Activated T-cell treated with anti-CD3 and anti-CD28 coated beads, Interleukin-2, amount 50 U/mL, for 4 hours (primary cell): ENCODE data around the gene MAPKAPK5. TPM values are rescaled to one million over a fixed set of nuclear protein-coding genes. Genes with fewer than 3 reads are reported as not detected.
"Not testable (repeated sequence)": the region's sequence is repeated elsewhere in the genome, so short reads cannot be mapped to it uniquely, and the experiment has no call there.

Experiments used
- ATAC-seq, 2 donors: fragments of 200-7000 bp; cut with Tn5 transposase; one replicate each; pipeline ENCODE4 v1.10.0; 2021
- DNase-seq: peaks from one replicate; pipeline ENCODE4 v3.0.0-alpha.2; 2020
- H3K27me3 Mint-ChIP-seq: one replicate; pipeline ENCODE4 v1.8.0; 2021; ENCODE audit warnings: low read depth, mixed read lengths
- H3K36me3 Mint-ChIP-seq: one replicate; pipeline ENCODE4 v1.8.0; 2022; ENCODE audit warnings: mixed read lengths; ENCODE audit not compliant: insufficient read depth
- H3K4me1 Mint-ChIP-seq: one replicate; pipeline ENCODE4 v1.8.0; 2021; ENCODE audit warnings: low read depth, mixed read lengths
- H3K4me3 Mint-ChIP-seq: one replicate; pipeline ENCODE4 v1.8.0; 2021; ENCODE audit warnings: mild to moderate bottlenecking, moderate library complexity, mixed read lengths
- H3K9me3 Mint-ChIP-seq: one replicate; pipeline ENCODE4 v1.8.0; 2021; ENCODE audit warnings: mixed read lengths
- total RNA-seq, 3 donors: library from RNA; stranded (reverse); gene quantifications; one replicate each; pipeline ENCODE4 v1.2.1, GENCODE V29; 2021

MAPKAPK5 gene
- total RNA-seq, 3 donors from 2014 or later: 98.7 to 109 (median 98.9) TPM

DNA sequence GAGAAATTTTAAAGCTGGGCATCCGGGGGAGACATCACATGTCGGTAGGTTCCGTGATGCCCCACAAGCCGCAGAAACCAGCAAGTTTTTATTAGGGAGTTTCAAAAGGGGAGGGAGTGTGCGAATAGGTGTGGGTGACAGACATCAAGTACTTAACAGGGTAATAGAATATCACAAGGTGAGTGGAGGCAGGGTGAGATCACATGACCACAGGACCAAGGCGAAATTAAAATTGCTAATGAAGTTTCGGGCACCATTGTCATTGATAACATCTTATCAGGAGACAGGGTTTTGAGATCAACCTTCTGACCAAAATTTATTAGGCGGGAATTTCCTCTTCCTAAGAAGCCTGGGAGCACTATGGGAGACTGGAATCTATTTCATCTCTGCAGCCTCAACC, 21.2 kb upstream of the MAPKAPK5 start:
- DNase-seq, H3K9me3 Mint-ChIP-seq, ATAC-seq, H3K4me1 Mint-ChIP-seq, H3K4me3 Mint-ChIP-seq, H3K36me3 Mint-ChIP-seq: not testable (repeated sequence)
- H3K27me3 Mint-ChIP-seq: peaks cover 16% of the 10 kb centered on the region

DNA sequence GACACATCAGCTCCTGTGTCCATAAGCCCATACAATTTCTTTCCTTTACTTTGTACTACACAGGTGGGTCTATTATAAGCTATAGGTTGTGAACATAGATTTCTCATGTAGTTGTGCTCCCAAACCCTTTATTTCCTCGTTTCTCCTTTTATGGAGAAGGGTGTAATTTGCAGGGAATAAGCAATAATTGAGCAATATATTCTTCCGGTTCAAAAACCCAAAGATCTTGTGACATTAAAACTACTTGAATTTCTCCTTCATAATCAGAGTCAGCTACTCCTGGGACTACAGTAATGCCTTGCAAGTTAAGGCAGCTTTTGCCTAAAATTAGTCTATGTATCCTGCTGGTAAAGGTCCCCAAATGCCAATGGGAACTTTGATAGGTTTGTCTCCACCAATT, 19.1 kb upstream of the MAPKAPK5 start:
- no peaks in the 10 kb centered on the region for H3K4me1 Mint-ChIP-seq
- ATAC-seq: no peak
- H3K27me3 Mint-ChIP-seq: peaks cover 16% of the 10 kb centered on the region
- no peaks in the 10 kb centered on the region for H3K9me3 Mint-ChIP-seq
- H3K4me3 Mint-ChIP-seq: no peak overlapping the region
- DNase-seq: no peak
- no peaks in the 10 kb centered on the region for H3K36me3 Mint-ChIP-seq

DNA sequence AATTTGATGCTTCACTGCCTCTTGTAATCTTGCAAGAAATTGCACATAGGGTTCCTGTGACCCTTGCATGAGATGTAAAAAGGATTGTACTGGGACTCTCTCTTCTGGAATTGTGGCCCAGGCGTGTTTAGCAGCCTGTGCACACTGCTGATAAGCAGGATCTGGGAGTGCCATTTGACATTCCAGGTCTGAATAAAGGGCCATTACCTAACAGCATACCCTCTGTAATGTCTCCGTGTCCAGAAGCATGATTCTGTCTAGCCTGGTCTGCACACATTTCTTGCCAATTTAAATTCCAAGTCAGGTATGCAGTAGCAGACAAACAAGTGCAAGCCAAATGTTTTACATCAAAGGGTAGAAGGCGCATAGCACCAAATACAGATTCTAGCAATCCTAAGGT, 18.1 kb upstream of the MAPKAPK5 start:
- DNase-seq (no peak), ATAC-seq (no peak)
- no peaks in the 10 kb centered on the region for H3K4me1 Mint-ChIP-seq
- peaks cover 16% of the 10 kb centered on the region for H3K27me3 Mint-ChIP-seq
- no peak overlapping the region for H3K4me3 Mint-ChIP-seq
- H3K9me3 Mint-ChIP-seq: no peaks in the 10 kb centered on the region
- no peaks in the 10 kb centered on the region for H3K36me3 Mint-ChIP-seq

DNA sequence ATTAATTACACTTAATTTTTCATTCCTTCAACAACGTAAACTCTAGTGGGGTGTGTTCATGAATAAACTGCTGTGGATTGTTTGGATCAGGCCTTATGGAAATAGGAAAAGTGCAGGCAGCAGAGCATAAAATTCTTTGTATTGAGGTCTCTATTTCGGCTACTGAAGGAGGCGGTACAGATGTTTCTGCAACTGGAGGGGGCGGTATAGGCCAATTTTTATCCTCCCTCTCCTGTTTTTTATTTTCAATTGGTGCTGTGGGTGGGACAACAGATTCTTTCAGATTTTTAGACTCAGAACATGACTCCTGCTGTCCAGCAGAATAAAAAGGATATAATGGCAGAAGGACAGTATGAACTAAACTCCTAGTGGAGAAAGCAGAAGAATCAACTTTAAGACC, 17.7 kb upstream of the MAPKAPK5 start:
- H3K9me3 Mint-ChIP-seq, H3K4me3 Mint-ChIP-seq, H3K36me3 Mint-ChIP-seq, DNase-seq, ATAC-seq, H3K4me1 Mint-ChIP-seq: not testable (repeated sequence)
- H3K27me3 Mint-ChIP-seq: peaks cover 16% of the 10 kb centered on the region

DNA sequence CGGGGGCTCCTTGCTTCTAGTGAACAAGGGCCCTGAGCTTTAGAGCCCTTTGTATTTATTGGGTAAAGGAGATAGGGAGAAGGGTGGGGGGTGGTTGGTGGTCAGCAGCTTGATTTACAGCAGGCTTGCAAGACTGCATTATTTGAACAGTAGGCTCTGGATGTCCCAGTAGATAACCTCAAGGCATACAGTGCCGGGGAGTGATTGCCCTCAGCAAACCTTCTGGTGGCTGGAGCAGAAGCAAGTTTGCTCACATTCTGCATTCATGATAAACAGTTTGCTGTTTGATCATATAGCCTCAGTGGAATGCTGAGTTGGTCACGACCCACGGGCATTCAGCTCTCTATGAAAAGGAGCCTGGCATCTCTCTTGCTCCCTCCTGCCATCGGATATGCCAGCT, 16.5 kb upstream of the MAPKAPK5 start:
- Mint-ChIP-seq H3K36me3 (no peaks in the 10 kb centered on the region), H3K27me3 (peaks cover 13% of the 10 kb centered on the region), H3K4me3 (no peak overlapping the region), H3K9me3 (no peaks in the 10 kb centered on the region), H3K4me1 (no peaks in the 10 kb centered on the region)
- DNase-seq: no peak
- no peak for ATAC-seq

DNA sequence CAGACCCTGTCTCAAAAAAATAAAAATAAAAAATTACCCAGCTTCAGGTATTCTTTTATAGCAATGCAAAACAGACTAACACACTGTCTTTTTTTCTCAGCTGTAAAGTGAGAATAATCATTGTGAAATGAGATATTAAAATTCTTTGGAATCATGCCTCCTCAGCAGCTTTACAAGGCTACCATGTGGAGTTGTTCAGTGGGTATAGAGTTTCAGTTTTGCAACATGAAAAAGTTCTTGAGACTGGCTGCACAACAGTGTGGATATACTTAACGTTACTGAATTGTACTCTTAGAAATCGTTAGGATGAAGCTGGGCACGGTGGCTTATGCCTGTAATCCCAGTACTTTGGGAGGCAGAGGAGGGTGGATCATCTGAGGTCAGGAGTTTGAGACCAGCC, 15.7 kb upstream of the MAPKAPK5 start:
- Mint-ChIP-seq H3K4me1 (no peaks in the 10 kb centered on the region), H3K36me3 (no peaks in the 10 kb centered on the region), H3K27me3 (peaks cover 11% of the 10 kb centered on the region), H3K4me3 (no peak overlapping the region), H3K9me3 (no peaks in the 10 kb centered on the region)
- ATAC-seq: no peak
- DNase-seq: no peak

DNA sequence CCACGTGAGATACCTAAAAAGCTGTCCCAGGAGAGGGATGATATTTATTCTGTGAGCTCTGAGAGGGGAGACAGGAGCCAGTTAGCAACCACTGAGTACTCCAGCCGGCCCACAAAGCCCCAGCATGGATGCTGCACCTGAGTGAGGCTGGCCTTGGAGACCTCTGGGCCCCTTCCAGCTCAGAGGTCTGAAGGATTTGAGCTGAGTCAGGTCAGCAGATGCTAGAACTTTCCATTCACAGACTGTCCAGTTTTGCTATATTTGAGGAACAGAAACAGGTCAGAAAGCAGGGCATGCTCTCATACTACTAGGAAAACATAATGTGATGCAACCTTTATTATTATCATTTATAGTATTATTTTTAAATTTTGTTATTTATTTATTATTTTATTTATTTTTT, 15.0 kb upstream of the MAPKAPK5 start:
- H3K4me1 Mint-ChIP-seq: no peaks in the 10 kb centered on the region
- no peak for DNase-seq
- H3K27me3 Mint-ChIP-seq: peaks cover 11% of the 10 kb centered on the region
- no peaks in the 10 kb centered on the region for H3K36me3 Mint-ChIP-seq
- no peak overlapping the region for H3K4me3 Mint-ChIP-seq
- ATAC-seq: no peak
- H3K9me3 Mint-ChIP-seq: no peaks in the 10 kb centered on the region

DNA sequence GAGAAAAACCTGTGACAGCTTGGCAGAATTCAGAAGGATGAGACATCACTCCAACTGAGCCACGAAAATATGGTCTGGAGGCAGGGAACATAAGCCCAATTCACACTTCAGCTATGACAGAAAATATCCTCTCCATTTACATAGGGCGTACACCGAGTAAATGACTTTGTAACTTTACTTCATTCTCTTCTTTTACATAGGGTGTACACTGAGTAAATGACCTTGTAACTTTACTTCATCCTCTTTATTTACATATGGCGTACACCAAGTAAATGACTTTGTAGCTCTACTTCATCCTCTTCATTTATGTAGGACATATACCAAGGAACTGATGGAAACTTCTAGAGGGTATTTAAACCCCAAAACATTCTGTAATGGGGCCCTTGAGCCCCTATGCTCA, 14.1 kb upstream of the MAPKAPK5 start:
- peaks cover 4% of the 10 kb centered on the region for H3K27me3 Mint-ChIP-seq
- ATAC-seq: no peak

DNA sequence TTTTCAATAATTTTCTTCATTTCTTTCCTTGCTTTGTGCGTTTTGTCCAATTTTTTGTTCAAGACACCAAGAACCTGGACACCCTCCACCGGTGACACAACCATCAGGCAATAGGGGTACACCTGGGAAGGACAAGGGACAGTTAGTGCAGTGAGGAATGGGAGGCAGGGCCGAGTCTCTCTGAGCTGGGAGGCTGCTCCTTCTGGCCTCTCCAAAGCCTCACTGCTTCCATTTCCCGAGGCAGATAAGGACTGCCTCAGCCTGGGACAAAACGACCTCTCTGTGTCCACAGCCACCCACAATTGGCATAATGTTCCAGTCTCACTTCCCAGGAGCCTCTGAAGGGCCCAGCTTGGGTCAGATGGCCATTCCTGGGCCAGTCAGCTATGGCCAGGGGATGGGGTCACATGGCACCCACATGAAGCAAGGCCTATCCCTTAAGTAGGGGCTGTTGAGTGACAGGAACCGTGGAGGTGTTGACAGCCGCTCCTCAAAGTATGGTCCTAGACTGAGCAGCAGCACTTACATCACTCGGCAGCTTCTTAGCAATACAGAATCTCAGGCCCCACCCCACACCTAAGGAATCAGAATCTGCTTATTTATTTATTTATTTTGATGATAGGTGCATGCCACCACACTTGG, 13.6 kb upstream of the MAPKAPK5 start:
- peaks cover 4% of the 10 kb centered on the region for H3K9me3 Mint-ChIP-seq
- no peak overlapping the region for H3K4me3 Mint-ChIP-seq
- H3K27me3 Mint-ChIP-seq: peaks cover 4% of the 10 kb centered on the region
- no peaks in the 10 kb centered on the region for H3K36me3 Mint-ChIP-seq
- no peak for ATAC-seq
- H3K4me1 Mint-ChIP-seq: no peaks in the 10 kb centered on the region
- DNase-seq: no peak

More for the DNA sequence above, 14.1 kb upstream of the MAPKAPK5 start:
- Mint-ChIP-seq H3K4me1 (no peaks in the 10 kb centered on the region), H3K4me3 (no peak overlapping the region), H3K9me3 (peaks cover 4% of the 10 kb centered on the region), H3K36me3 (no peaks in the 10 kb centered on the region)
- no peak for DNase-seq

DNA sequence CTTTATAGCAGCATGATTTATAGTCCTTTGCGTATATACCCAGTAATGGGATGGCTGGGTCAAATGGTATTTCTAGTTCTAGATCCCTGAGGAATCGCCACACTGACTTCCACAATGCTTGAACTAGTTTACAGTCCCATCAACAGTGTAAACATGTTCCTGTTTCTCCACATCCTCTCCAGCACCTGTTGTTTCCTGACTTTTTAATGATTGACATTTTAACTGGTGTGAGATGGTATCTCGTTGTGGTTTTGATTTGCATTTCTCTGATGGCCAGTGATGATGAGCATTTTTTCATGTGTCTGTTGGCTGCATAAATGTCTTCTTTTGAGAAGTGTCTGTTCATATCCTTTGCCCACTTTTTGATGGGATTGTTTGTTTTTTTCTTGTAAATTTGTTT, 12.4 kb upstream of the MAPKAPK5 start:
- not testable (repeated sequence) for DNase-seq, H3K36me3 Mint-ChIP-seq, ATAC-seq, H3K27me3 Mint-ChIP-seq, H3K9me3 Mint-ChIP-seq, H3K4me3 Mint-ChIP-seq, H3K4me1 Mint-ChIP-seq

DNA sequence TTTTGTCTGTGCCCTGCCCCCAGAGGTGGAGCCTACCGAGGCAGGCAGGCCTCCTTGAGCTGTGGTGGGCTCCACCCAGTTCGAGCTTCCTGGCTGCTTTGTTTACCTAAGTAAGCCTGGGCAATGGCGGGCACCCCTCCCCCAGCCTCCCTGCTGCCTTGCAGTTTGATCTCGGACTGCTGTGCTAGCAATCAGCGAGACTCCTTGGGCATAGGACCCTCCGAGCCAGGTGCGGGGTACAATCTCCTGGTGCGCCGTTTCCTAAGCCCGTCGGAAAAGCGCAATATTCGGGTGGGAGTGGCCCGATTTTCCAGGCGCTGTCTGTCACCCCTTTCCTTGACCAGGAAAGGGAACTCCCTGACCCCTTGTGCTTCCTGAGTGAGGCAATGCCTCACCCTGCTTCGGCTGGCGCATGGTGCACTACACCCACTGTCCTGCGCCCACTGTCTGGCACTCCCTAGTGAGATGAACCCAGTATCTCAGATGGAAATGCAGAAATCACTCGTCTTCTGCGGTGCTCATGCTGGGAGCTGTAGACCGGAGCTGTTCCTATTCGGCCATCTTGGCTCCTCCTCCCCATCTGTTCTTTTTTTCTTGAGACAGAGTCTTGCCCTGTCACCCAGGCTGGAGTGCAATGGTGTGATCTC, 7.2 kb upstream of the MAPKAPK5 start:
- H3K9me3 Mint-ChIP-seq, ATAC-seq, H3K4me3 Mint-ChIP-seq, H3K27me3 Mint-ChIP-seq, H3K36me3 Mint-ChIP-seq, DNase-seq: not testable (repeated sequence)
- H3K4me1 Mint-ChIP-seq: peaks cover 21% of the 10 kb centered on the region

DNA sequence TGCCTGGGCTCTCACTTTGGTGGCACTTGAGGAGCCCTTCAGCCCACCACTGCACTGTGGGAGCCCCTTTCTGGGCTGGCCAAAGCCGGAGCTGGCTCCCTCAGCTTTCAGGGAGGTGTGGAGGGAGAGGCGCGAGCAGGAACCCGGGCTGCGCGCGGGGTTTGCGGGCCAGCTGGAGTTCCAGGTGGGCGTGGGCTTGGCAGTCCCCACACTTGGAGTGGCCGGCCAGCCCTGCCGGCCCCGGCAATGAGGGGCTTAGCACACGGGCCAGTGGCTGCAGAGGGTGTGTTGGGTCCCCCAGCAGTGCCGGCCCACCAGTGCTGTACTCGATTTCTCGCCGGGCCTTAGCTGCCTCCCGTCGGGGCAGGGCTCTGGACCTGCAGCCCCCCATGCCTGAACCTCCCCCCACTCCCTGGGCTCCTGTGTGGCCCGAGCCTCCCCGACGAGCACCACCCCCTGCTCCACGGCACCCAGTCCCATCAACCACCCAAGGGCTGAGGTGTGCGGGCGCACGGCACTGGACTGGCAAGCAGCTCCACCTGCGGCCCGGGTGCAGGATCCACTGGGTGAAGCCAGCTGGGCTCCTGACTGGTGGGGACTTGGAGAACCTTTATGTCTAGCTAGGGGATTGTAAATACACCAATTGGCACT, 6.4 kb upstream of the MAPKAPK5 start:
- not testable (repeated sequence) for H3K4me3 Mint-ChIP-seq
- peaks cover 12% of the 10 kb centered on the region for H3K36me3 Mint-ChIP-seq

DNA sequence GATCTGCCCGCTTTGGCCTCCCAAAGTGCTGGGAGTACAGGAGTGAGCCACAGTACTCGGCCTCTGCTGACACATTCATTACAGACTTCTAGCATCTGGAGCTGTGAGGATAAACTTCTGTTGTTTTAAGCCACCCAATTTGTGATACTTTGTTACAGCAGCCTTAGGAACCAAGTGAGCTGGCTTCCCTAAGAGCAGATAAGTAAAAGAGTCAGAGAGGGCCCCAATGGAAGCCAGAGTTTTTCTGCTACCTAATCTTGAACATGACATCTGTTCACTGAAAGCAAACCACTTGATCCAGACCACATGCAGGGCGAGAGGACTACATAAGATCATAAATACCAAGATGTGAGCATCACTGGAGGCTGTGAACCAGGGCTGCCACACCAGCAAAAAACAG, 3.7 kb upstream of the MAPKAPK5 start:
- Mint-ChIP-seq H3K27me3 (no peaks in the 10 kb centered on the region), H3K9me3 (no peaks in the 10 kb centered on the region), H3K4me1 (peaks cover 37% of the 10 kb centered on the region), H3K4me3 (no peak overlapping the region), H3K36me3 (peaks cover 14% of the 10 kb centered on the region)
- no peak for DNase-seq
- no peak for ATAC-seq

More for the DNA sequence above, 6.4 kb upstream of the MAPKAPK5 start:
- peaks cover 29% of the 10 kb centered on the region for H3K4me1 Mint-ChIP-seq
- H3K27me3 Mint-ChIP-seq, H3K9me3 Mint-ChIP-seq, ATAC-seq, DNase-seq: not testable (repeated sequence)

DNA sequence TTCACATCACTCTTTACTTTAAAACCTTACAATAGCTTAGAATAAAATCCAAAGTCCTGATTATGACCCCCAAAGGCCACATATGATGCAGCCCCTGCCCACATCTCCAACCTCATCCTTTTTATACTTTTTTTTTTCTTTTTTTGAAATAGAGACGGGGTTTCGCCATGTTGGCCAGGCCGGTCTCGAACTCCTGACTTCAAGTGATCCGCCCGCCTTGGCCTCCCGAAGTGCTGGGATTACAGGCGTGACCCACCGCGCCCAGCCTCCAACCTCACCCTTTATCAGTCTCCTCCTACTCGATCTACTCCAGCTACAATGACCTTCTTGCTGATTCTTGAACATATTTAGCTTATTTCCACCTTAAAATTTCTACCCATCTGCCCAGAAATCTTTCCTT, 1.2 kb upstream of the MAPKAPK5 start:
- peak overlapping the region; percentile 95 for H3K4me3 Mint-ChIP-seq
- H3K9me3 Mint-ChIP-seq: no peaks in the 10 kb centered on the region
- peaks cover 49% of the 10 kb centered on the region for H3K4me1 Mint-ChIP-seq
- DNase-seq (no peak), ATAC-seq (no peak)
- peaks cover 21% of the 10 kb centered on the region for H3K36me3 Mint-ChIP-seq
- H3K27me3 Mint-ChIP-seq: no peaks in the 10 kb centered on the region

DNA sequence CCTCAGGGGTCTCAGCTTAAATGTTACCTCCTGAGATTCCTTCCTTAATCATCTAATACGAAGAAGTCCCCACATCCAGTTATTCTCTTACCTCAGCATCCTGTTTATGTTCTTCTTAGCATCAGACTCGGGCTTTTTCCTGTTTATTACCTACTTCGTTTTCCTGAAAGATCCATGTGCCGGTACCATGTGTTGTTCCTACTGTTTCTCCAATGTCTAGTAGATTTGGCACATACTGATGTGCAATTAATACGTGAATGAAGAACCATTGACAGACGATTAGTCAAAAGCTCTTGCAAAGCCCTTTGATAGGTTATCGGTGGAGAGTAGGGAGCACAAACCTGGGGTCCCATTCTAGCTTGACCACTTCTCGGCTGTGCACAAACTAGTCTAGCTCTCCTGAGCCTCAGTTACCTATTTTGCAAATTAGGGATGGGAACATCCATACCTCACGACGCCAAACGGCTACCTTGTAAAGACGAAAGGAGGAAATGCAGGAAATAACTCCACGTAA, 735 bp upstream of the MAPKAPK5 start:
- DNase-seq (no peak), ATAC-seq (peak in 1 of 2 donors; percentile 1)
- H3K9me3 Mint-ChIP-seq: no peaks in the 10 kb centered on the region
- peak overlapping the region; percentile 95 for H3K4me3 Mint-ChIP-seq
- no peaks in the 10 kb centered on the region for H3K27me3 Mint-ChIP-seq
- peaks cover 51% of the 10 kb centered on the region for H3K4me1 Mint-ChIP-seq
- H3K36me3 Mint-ChIP-seq: peaks cover 21% of the 10 kb centered on the region
